Activated CD4-positive, alpha-beta T cell treated with anti-CD3 and anti-CD28 coated beads, Interleukin-2, amount 50 U/mL, for 4 hours (primary cell): ENCODE measurements around the gene PKP2.
A peak's percentile ranks its signal among the peaks of the same experiment; 100 is the strongest.

Experiments used
- DNase-seq, 2 experiments: peaks; one replicate each; pipeline ENCODE4 v3.0.0-alpha.2; 2020

Gene PKP2

GRCh38 chr12:32804301-32804700 lies 92.3 kb downstream of the PKP2 start:
- DNase-seq: no peak

GRCh38 chr12:32801269-32801980 lies 95.2 kb downstream of the PKP2 start:
- DNase-seq: no peak

GRCh38 chr12:32794281-32794680 lies 102.3 kb downstream of the PKP2 start:
- DNase-seq: no peak

GRCh38 chr12:32789916-32790315 lies 106.7 kb downstream of the PKP2 start:
- DNase-seq: no peak

DNA sequence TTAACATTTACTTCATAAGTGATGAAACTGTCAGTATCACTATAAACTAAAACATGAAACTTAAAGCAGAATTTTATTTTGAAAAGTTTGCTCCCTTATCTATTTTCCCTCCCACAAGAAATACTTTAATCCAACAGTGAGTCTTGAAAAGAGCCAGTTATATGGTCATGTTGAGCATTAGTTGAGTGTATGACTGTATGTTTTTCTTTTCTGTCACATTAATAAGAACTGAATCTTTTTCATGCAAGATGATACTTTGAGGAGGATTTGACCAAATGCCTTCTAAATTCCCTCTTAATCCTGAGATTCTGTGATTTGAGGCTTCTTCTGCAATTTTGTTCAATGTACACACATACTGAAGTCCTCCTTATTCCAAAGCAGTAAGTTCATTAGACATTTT lies 107.1 kb downstream of the PKP2 start:
- no peak for DNase-seq

- DNase-seq: no peak
Measured at GRCh38 chr12:32788405-32788804, 108.2 kb downstream of the PKP2 start.

DNA sequence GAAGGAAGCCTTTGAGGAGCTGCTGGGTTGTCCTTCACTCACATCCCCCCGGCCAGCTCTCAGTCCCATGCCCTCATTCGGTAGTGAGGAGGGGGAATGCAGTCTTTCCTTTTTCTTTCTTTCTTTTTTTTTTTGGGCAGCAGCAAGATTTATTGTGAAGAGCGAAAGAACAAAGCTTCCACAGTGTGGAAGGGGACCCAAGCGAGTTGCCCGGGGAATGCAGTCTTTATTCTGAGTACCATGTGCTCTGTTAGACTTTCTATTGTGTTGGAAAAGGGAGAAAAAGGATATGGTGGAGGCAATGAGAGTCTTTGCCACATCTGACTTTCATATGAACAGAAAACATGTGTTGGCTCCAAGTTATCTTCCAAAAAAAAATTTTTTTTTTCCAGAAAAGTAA lies 111.0 kb downstream of the PKP2 start:
- DNase-seq: no peak

- no peak for DNase-seq
Measured at GRCh38 chr12:32783029-32783428, 113.5 kb downstream of the PKP2 start.

DNA sequence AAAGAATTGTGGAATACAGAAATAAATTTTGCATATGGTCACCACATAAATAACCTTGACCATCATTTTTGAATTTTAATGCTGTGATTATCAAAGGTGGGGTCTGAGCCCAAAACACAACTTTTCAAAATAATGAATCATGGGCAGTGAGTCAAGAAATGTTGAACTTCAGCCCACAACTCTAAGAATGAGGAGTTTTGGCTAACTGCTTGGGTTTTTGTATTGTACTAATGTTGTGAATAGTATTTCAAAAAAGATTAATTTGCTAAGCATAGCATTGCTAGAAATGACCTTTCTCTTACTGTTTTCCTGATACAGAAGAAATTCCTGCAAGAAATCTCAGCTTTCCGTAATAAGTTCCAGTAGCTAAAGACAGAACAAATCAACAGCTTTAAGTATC lies 116.5 kb downstream of the PKP2 start:
- no peak for DNase-seq

GRCh38 chr12:32777691-32778175 lies 118.8 kb downstream of the PKP2 start:
- DNase-seq: no peak

DNA sequence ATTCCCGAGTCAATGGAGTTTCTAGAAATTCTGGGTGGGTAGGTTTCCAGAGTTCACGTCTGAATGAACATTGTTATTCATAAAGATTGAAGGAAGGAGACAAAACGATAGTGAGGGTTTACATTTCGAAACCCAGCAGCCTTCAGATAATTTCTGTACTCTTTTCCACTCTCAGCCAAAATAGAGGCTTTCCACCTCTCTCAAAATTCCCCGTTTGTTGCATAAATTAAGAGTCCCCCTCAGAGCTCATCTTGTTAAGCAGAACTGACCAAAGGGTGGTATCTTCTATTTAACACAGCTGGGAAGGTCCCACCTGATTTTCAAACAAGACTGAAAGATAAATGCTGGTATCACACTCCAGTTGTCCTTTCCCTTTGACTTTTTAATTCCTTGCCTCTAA lies 119.4 kb downstream of the PKP2 start:
- no peak for DNase-seq

- DNase-seq: no peak
Measured at GRCh38 chr12:32776258-32776657, 120.3 kb downstream of the PKP2 start.

DNA sequence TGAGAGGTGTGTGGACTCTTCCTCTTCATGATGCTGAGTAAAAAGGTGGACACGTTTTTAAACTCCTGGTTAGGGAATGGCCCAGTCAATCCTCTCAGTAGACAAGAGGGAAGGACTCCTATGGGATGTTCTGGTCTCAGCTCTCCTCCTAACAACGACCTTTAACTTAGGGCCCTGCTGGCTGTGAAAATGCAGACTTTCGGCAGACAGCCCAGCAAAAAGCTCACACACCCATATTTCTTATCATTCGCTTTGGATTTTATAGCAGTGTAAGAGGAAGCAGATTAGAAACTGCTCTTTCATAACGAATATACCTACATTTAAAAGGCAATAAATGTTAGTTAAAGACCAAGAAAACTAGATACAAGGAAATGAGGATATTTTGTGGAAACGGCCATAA lies 122.9 kb downstream of the PKP2 start:
- DNase-seq: no peak

DNA sequence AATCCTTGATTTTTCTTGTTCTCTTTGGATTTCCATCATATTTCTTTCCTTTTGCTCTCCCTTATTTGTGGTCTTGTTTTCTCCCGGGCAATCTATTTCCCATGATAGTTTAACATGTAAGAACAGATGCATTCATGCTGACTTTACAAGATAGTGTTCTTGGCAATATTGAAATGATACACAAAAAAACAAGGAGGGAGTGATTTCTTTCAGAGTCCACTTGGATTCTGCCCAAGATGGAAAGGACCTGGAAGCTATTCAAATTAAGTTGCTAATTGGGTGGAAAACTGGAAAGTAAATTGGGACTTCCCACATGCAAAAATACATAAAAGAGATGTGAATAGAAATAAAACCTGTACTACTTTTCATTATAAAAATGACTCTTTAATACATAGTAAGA lies 126.4 kb downstream of the PKP2 start:
- no peak for DNase-seq

DNA sequence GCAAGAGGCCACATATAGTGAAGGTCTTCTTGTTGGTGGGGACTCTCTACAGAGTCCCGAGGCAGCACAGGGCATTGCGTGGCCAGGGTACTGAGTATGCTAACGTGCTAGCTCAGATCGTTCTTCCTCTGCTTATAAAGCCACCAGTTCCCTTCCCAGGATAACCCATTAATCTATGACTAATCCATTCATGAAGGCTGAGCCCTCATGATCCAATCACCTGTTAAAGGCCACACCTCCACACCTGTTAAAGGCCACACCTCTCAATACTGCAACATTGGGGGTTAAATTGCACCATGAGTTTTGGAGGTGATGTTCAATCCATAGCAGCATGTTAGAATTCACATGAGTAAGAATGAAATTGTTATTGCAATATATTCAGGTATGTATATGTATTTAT lies 128.1 kb downstream of the PKP2 start:
- DNase-seq: no peak

DNA sequence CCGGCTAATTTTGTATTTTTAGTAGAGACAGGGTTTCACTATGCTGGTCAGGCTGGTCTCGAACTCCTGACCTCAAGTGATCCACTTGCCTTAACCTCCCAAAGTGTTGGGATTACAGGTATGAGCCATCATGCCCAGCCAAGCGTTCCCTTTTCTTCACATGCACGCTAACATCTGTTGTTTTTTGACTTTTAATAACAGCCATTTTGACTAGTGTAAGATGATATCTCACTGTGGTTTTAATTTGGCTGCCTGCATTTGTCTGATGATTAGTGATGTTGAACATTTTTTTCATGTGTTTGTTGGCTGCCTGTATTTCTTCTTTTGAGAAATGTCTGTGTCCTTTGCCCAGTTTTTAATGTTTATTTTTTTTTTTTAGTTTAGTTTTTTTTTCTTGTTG lies 130.7 kb downstream of the PKP2 start:
- DNase-seq: no peak

DNA sequence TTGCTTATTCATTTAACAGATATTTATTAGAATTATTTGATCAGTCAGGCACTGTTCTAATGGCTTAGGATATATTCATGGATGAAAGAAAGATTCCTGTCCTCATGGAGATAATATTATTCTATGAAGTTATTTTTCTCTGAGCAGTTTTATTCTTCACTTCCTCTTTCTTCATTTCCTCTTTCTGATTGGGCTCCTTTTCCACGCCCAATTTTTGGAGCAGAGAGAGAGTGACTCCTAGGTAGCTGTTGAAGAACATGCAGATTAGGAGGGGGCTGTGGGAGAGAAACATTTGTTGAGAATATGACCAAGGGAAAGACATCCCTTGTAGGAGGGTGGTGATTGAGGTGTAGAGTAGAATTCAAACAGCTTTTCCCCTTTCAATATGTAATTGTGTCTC lies 134.9 kb downstream of the PKP2 start:
- no peak for DNase-seq

DNA sequence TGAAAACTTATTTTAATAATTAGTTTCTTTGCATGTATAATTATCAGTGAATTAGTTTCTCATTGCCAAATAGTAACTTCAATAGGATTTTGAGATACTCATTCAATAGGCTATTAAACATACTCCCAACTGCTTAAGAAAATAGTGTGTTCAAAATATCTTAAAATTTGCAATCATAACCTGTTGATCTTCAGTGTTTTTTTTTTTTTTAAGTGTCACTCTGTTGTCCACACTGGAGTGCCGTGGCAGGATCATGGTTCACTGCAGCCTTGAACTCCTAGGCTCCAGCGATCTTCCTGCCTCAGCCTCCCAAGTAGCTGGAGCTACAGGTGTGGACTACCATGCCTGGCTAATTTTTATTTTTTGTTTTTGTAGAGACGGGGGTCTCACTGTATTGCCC lies 139.4 kb downstream of the PKP2 start:
- no peak for DNase-seq

GRCh38 chr12:32756476-32757066 lies 140.0 kb downstream of the PKP2 start:
- DNase-seq: no peak

DNA sequence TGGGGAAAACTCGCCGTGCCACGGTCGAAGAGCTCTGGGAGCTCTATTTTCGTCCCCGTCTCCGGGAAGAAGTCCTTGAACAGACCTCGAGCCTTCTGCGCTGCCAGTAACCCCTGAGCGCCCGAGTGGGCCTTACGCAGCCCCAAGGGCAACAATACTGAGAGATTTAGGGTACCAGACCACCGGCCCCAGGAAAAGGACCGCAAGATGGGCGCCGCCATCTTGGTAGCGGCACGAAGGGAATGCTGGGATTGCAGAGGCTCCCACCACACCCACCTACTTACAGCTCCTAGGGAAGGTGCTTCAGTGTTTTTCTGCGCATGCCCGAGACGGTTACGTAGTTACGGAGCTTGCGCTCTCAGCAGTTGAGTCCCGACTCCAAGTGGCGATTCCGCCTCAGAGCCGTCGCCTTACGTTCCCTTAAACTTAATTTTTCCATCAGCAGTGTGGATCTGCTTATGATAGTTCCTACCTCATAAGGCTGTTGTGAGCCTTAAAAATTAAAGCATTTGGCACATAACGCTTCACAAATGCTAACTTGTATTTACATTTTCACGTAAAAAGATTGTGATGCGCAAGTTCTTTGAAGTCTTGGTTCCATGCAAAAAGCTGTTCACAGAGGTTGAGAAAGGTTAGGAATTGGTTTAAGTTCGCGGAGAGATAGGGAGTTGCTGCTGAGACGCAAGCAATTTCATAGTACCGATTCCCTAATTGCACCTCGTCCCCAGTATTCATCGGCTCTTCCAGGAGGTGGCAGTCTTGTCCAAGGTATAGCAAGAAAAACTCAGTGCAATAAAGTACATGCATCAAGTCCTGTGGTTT lies 140.7 kb downstream of the PKP2 start, which contains the start of gene YARS2:
Gene YARS2, minus strand, starts transcription at position 244 of the 822 bp plus-strand sequence. Its CDS starts 23 bp downstream, at position 221.
- DNase-seq: peak; percentile 83 to 86

GRCh38 chr12:32755051-32755653 lies 141.4 kb downstream of the PKP2 start:
- DNase-seq: peak; percentile 57 to 60

DNA sequence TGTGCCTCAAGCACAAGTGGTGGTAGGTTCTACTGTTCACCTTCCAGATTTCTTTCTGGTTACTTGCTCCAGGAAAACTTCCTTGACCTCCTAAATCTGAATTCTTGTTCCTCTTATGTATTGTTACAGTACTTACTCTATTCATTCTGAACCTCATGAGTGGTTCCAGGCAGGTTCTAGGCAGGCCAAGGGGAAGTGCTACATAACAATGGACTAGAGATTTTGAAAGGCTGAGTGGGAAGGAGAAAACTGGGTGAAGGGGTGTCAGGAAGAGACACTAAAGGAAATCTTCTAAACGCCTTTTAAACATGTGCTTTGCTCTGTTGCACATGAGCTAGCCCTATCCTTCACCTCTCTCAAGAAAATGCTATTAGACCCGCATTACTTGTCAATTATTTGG lies 142.5 kb downstream of the PKP2 start:
- DNase-seq: no peak

DNA sequence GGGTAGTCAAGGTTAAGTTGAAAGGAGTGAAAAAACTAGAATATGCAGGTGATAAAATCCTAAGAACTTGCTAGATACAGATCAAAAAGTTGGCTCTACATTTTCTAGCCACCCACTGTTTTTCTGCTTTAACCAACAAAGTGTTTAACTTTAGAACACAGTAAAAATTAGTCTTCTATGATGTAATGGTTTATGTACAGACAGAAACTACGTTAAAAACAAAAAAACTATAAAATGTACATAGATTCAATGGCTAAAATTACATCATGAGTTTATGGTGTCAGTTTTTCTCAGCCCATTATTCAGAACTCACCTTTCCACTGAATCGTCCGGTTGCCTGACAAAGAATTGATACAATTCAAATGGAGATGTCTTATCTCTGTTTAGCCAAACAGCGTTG lies 143.0 kb downstream of the PKP2 start:
- DNase-seq: no peak
